Spleen (tissue), 7 donors: ENCODE data around the gene RIPOR2.

Experiments used
- POLR2A ChIP-seq, 3 donors: fragments of 450-650 bp; IDR thresholded peaks; one replicate each; pipeline ENCODE4 v1.5.1; 2017; ENCODE audit warnings: antibody characterized with exemption in 3 of 3, mild to moderate bottlenecking in 1 of 3
- POLR2AphosphoS5 ChIP-seq, 3 donors: sonication (generic); formaldehyde crosslinking; IDR thresholded peaks; one replicate each; pipeline ENCODE4 v1.5.1; 2017; ENCODE audit warnings: antibody characterized with exemption in 3 of 3
- TF ChIP-seq, protein P1 (sequence below), 11 experiments: fragments of 200-600 bp in 7 of 11; fragments of 450-650 bp in 4 of 11; sonication (generic) in 4 of 11; IDR thresholded peaks in 8 of 11; conservative IDR thresholded peaks in 3 of 11; 1 replicate in 7 of 11; 2 replicates in 4 of 11; pipeline versions ENCODE4 v1.4.0 to v1.8.0; 2016 to 2021; ENCODE audit warnings: antibody characterized with exemption in 11 of 11, inconsistent platforms in 4 of 11, mild to moderate bottlenecking in 1 of 11
- donor health status: DM: no; HTN: no; CAD: no; lungs with moderate emphysema.
- donor health status: DM: no; HTN: no; CAD: no.
- donor health status: DM: no; HTN: no; CAD: no.

DNA sequence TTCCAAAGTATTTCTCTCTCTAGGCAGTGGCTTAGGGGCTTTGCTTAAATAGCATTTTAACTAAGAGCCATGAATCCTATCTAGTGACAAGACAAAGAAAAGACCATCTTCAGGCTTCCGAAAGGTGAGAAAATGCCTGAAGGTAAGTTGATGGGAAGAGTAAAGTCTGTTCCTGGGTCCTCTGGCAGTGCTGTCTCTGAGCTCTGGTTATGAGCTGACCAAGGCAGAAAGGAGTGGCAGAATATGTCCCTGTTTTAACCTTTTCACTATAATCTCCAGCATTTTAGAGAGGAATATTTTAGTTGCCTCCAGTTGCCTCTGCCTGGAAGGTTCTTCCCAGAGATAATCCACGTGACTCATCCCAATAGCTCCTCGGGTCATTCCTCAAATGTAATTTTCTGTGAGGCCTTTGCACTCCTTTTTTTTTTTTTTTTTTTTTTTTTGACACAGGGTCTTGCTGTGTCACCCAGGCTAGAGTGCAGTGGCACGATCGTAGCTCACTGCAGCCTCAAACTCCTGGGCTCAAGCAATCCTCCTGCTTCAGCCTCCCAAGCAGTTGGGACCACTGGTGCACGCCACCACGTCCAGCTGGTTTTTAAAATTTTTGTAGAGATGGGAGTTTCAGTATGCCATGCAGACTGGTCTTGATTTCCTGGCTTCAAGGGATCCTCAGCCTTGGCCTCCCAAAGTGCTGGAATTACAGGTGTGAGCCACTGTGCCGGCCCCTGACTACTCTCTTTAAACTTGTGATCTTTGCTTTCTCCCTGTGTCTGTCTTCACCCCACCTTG is 133.3 kb downstream of the RIPOR2 start:
- TF ChIP-seq, protein P1, sequence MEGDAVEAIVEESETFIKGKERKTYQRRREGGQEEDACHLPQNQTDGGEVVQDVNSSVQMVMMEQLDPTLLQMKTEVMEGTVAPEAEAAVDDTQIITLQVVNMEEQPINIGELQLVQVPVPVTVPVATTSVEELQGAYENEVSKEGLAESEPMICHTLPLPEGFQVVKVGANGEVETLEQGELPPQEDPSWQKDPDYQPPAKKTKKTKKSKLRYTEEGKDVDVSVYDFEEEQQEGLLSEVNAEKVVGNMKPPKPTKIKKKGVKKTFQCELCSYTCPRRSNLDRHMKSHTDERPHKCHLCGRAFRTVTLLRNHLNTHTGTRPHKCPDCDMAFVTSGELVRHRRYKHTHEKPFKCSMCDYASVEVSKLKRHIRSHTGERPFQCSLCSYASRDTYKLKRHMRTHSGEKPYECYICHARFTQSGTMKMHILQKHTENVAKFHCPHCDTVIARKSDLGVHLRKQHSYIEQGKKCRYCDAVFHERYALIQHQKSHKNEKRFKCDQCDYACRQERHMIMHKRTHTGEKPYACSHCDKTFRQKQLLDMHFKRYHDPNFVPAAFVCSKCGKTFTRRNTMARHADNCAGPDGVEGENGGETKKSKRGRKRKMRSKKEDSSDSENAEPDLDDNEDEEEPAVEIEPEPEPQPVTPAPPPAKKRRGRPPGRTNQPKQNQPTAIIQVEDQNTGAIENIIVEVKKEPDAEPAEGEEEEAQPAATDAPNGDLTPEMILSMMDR (IDR thresholded peaks at IDR 0.05 in 8 of 11, conservative IDR thresholded peaks at IDR 0.05 in 3 of 11) = no peak
- no peak for TF ChIP-seq POLR2A (IDR thresholded peaks at IDR 0.05)
- TF ChIP-seq POLR2AphosphoS5 (IDR thresholded peaks at IDR 0.05) = peak in 2 of 3 donors; percentile 5 to 15
